DMS53 treated with DMSO at 0.1 percent for 48 hours (cell line): ENCODE measurements around the gene MUC6.

ENCODE experiments used
- DNase-seq: peaks from one replicate; lab custom pipeline; 2025; ENCODE audit not compliant: unreplicated experiment; lab: John Stamatoyannopoulos, UW

Gene MUC6

GRCh38 chr11:1037506-1038055 is 1.1 kb upstream of the MUC6 start:
- no peak for DNase-seq

DNA sequence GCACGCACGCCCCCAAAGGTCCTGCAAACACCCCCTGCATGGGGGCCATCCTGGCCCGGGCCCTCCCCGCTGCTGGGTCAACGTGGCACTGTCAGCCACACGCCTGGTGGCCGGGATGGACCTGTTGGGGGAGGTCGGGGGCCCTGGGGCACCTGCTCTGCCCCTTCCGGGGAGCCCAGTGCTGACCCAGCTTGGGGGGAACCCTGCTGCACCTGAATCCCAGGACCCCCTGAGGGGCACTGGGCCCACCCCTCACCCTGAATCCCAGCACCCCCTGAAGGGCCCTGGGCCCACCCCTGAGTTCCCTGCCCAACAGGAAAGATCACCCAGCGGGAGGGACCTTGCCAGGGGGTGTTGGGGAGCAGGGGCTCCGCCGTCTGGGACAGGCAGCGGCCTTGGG is 413 bp upstream of the MUC6 start:
- DNase-seq: no peak

DNA sequence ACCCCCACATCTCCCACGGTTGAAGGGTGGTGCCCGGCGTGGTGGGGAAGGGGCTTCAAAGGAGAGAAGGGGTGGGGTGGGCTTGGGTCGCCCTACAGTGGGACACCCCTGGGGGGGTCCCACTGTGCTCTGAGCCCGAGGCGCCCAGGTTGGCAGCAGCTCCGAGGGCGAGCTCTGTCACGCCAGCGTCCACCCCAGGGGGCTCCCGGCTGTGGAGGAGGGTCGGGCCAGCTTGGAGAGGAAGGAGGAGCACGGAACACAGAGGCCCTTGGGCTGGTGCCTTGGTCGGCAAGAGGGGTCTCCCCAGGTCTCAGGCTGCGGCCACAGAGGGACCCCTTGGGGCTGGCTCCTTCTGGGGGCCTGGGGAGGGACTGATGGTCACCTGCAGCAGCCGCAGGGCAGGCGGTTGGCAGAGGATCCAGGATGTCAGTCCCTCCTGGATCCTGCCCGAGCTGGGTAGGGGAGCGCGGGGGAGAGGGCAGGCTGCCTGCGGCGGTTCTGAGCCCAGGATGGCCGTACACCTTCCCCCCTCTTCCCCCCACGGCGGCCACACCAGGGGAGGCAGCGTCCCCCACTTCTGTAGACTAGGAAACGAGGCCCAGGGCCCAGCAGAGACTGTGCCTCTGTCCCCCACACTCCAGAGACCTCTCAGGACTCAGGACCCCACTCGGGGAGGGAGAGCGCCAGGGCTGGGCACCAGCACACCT is 788 bp downstream of the MUC6 start:
- no peak for DNase-seq

DNA sequence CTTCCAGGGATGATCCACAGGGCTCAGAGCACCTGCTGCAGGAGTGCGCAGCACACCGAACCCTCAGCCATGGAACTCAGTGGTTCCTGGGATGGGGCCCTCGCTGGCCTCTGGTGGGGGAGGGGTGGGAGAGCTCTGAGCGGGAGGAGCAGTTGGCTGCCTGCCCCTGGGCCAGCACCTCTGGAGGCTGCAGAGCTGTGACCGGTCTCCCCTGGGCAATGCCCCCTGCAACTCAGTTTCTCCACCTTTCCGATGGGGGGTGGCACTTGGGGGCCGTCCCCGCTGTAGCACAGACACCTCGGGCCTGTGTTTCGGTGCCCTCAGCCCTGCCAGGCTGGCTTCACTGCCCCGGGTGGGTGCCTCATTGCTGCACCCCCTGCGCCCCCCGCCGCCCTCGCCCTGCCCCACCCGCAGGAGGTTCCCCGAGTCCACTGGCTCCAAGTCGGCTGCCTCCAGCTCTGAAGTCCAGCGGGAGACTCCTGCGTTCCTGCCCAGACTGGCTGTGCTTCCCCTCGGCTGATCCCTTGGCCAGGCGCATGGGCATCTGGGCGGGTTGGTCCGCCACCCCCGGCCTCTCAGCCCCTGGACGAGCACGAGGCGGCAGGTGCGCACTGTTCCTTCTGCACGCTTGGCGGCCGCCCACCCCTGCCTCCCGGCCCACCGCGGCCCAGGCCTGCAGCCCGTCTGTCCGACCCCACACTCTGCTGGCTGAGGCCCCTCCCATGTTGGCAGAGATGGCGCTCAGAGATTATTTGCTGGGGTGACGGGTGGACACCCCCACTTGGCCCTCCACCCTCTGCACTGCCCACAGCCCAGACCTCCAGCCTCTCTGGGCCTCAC is 1.8 kb downstream of the MUC6 start:
- no peak for DNase-seq

DNA sequence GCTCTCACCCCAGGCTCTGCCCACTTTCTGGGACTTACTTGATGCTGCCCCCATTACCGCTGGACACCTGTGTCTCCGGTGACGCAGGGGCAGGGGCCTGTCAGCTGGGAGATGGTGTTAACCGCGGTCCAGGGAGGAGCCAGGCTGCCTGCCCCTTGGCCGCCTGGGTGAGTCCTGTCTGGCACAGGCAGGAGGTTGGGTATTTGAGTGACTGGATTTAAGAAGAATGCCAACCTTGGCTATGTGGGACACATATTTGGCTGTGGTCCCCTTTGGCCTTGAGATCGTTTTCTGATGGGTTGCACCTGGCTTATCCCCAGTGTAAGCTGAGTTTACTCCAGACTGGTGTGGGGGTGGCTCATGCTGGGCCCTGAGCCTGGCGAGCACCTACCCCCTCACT is 2.5 kb downstream of the MUC6 start:
- DNase-seq: no peak

- DNase-seq: no peak
Observed at GRCh38 chr11:1033016-1033798, 3.3 kb downstream of the MUC6 start.

DNA sequence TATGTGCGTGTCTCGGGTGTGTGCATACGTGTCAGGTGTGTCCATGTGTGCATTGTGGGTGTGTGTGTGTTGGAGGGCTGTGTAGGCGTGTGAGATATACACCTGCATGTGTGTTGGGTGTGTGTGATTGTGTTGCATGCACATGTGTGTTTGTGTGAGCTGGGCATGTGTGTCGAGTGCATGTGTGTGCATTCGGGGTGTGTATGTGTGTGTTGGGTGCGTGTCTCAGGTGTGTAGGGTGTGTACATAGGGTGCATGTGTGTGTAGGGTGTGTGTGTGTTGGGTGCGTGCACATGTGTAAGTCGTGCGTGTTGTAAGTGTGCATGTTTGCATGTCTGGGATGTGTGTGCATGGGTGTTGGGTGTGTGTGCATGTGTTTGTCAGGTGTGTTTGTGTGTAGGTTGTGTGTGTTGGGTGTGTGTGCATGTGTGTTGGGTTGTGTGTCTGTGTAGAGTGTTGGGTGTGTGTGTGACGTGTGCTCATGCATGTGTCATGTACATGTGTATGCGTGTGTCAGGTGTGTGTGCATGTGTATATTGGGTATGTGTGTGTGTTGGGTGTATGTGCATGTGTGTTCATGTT is 4.1 kb downstream of the MUC6 start:
- no peak for DNase-seq

DNA sequence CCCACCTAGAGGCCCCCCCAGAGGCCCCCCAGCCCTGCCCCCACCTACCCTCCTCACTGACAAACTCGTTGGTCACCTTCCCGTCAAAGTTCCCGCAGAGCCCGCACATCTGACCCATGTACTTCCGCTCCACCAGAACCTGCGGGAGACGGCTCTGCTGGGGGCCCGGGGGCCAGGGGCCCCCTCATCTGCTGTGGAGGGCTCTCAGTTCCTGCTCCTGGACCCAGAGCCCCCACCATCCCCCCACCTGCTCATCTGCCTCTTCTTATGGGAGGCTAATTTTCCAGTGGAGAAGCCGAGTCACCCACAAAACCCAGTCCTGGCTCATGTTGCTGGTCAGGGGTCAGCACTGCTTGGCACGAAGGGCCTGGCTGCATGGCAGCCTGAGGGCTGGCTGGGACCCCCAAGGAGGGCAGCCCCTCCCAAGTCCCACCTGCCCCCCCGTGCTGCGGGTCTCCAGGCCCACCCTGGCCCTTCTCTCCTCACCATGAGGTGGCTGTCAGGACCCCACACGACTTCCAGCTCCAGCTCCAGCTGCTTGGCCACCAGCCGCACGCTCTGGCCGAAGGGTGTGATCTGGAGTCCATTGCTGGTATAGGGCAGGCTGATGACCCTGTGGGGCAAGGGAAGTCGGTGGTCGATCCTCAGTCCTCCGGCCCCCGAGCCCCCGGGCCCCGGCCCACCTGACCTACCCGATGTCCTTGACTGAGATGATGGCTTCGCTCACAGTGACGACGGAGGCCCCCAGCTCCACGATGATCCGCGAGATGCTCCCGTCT is 5.2 kb downstream of the MUC6 start:
- no peak for DNase-seq

DNA sequence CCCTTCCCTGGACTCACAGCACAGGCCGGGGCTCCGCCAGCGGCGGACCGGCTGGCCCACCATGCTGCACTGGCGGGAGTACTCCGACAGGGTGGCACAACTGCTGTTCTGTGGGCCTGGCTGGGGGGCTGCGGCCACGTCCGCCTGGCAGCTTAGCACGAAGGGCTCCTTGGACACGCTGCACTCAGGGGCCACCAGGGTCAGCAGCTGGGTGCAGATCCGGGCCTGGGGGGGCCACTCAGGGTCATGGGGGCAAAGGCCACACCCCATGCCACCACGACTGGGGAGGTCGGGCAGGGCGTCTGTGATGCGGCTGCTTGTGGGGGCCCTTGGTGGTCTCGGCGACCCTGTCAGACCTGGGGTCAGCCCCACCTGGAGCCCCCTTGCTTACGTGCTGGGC is 6.0 kb downstream of the MUC6 start:
- DNase-seq: no peak

GRCh38 chr11:1030086-1030485 is 6.4 kb downstream of the MUC6 start:
- no peak for DNase-seq

- no peak for DNase-seq
Observed at GRCh38 chr11:1029654-1030053, 6.9 kb downstream of the MUC6 start.

- no peak for DNase-seq
Observed at GRCh38 chr11:1029051-1029450, 7.5 kb downstream of the MUC6 start.

DNA sequence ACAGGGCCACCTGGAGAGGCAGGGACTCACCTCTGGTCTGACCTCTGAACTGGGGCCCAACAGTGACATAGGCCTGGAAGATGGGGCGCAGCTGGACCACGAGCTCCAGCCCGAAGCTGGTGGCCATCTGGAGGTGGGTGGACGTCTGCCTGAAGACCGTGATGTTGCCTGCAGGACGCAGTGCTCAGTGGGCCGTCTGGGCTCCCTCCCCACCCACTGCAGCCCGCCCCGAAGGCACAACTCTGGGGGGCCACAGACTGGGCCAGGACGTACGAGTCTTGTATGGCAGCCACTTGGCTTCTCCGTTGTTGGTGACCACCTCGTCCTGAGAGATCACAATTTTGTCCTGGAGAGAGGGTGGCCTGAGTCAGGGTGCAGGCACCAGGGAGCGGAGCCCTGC is 7.9 kb downstream of the MUC6 start:
- no peak for DNase-seq

- DNase-seq: no peak
Observed at GRCh38 chr11:1028291-1028540, 8.3 kb downstream of the MUC6 start.

GRCh38 chr11:1027483-1028290 is 8.8 kb downstream of the MUC6 start:
- no peak for DNase-seq

DNA sequence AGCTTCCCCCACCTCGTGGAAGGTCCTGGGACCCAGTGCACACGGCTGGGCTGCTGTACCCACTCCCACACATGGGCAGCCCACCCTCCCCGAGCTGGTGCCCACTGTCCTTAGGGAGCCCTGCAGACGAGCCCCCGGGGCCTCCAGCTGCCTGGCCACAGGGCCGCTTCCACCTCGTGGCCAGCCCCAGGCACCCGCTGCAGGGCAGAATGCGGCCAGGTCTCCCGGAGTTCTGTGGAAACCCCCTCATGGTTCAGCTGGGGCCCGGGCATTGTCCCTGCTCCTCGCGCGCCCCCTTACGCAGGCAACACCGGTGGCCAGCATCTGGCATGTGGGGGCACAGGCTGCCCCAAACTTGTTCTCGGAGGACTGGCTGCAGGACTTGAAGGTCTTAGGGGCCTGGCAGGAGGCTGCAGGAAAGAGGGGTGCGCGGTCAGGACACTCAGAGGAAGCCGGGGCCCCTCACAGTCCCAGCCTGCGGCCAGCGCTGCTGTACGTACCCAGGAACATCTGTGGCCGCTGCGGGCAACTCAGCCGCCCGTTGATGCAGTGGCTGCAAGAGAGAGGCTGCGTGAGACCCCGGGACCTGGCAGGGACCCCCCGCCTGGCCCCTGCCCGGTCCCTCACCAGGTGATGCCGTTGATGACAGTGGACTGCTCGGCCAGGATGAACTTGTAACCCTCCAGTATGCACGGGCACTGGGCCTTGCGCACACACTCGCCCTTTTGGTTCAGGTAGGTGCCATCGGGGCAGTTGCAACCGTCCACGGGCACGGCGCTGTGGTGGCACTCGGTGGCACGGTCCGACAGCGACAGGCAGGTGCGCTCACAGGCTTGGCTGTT is 9.7 kb downstream of the MUC6 start:
- no peak for DNase-seq

GRCh38 chr11:1026163-1026450 is 10.4 kb downstream of the MUC6 start:
- DNase-seq: no peak

GRCh38 chr11:1025410-1026162 is 10.9 kb downstream of the MUC6 start:
- no peak for DNase-seq
